Measurements from ENCODE around the gene MARCHF10.

DNA sequence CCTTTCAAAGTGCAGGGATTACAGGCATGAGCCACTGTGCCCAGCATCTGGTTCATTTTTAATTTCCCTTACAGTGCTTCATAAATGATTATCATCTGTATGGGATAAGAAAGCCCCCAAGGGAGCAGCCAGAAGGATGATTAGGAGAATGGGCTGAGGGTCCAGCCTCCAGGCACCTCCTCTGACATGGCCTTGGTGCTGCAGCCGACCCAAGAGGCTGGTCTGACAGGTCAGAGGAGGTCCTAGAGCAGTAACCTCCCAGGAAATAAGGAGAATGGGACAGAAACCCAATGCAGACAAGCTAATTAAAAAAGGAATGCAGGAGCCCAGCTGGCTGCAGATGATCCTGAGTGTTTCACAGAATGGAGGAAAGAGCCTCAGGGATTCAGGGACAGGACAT lies 151.7 kb downstream of the MARCHF10 start:
- TF ChIP-seq GATA1 (IDR thresholded peaks at IDR 0.05; ENCODE audit: low read depth, low read length) (no peak), POLR2A (IDR thresholded peaks at IDR 0.05; ENCODE audit: low read length) (no peak)
